CD14-positive monocyte (primary cell): ENCODE data around the gene ANKEF1. TPM values are rescaled to one million over a fixed set of nuclear protein-coding genes. Genes with fewer than 3 reads are reported as not detected.

Experiments used
- DNase-seq, 3 donors: peaks; one replicate each; pipeline ENCODE4 v3.0.0-alpha.2; 2011 to 2022
- H2AFZ ChIP-seq: 2 replicates; pipeline ENCODE4 v1.6.0; 2012; ENCODE audit warnings: mild to moderate bottlenecking, low read depth, low read length, inconsistent platforms; ENCODE audit not compliant: insufficient read depth, poor library complexity, severe bottlenecking
- H3K27ac ChIP-seq, 2 donors: 1 replicate in 1 of 2; 2 replicates in 1 of 2; pipeline ENCODE4 v1.5.1; 2012 to 2013; ENCODE audit warnings: low read length in 2 of 2, control low read depth in 1 of 2, inconsistent platforms in 1 of 2, low read depth in 1 of 2, mild to moderate bottlenecking in 1 of 2
- H3K27me3 ChIP-seq, 2 donors: one replicate each; pipeline versions ENCODE4 v1.6.0 to v1.6.1; 2011 to 2013; ENCODE audit warnings: low read length in 2 of 2; ENCODE audit not compliant: control insufficient read depth in 2 of 2, insufficient read depth in 2 of 2
- H3K36me3 ChIP-seq, 2 donors: replicated peaks in 1 of 2; 1 replicate in 1 of 2; 2 replicates in 1 of 2; pipeline versions ENCODE4 v1.5.1 to v1.6.1; 2012 to 2013; ENCODE audit warnings: low read length in 2 of 2, control low read depth in 1 of 2, inconsistent platforms in 1 of 2, mild to moderate bottlenecking in 1 of 2; ENCODE audit not compliant: insufficient read depth in 2 of 2, control insufficient read depth in 1 of 2
- H3K4me1 ChIP-seq, 2 donors: 1 replicate in 1 of 2; 2 replicates in 1 of 2; pipeline versions ENCODE4 v1.5.1 to v1.6.1; 2012 to 2013; ENCODE audit warnings: low read length in 2 of 2, control low read depth in 1 of 2, inconsistent platforms in 1 of 2, mild to moderate bottlenecking in 1 of 2, moderate library complexity in 1 of 2; ENCODE audit not compliant: insufficient read depth in 2 of 2, control insufficient read depth in 1 of 2
- H3K4me2 ChIP-seq: replicated peaks from 2 replicates; pipeline ENCODE3; 2012; ENCODE audit warnings: low read length, moderate library complexity, mild to moderate bottlenecking; ENCODE audit not compliant: poor library complexity, severe bottlenecking; ENCODE audit errors: extremely low read depth
- H3K4me3 ChIP-seq, 3 experiments: fragments of 200-600 bp in 1 of 3; sonication (generic) in 1 of 3; replicated peaks in 1 of 3; 1 replicate in 2 of 3; 2 replicates in 1 of 3; pipeline ENCODE4 v1.5.1; 2011 to 2013; ENCODE audit warnings: low read length in 3 of 3, mild to moderate bottlenecking in 3 of 3, control low read depth in 2 of 3, low read depth in 2 of 3, inconsistent platforms in 1 of 3, moderate library complexity in 1 of 3
- H3K79me2 ChIP-seq: 2 replicates; pipeline ENCODE4 v1.6.0; 2012; ENCODE audit warnings: mild to moderate bottlenecking, control low read depth, inconsistent platforms, low read length, moderate library complexity; ENCODE audit not compliant: insufficient read depth
- H3K9ac ChIP-seq: 2 replicates; pipeline ENCODE4 v1.6.0; 2017; ENCODE audit warnings: low read length, mild to moderate bottlenecking; ENCODE audit not compliant: insufficient read depth, poor library complexity, severe bottlenecking
- H3K9me3 ChIP-seq, 2 donors: replicated peaks in 1 of 2; 1 replicate in 1 of 2; 2 replicates in 1 of 2; pipeline versions ENCODE4 v1.5.1 to v1.6.1; 2012 to 2013; ENCODE audit warnings: low read length in 2 of 2, control low read depth in 1 of 2; ENCODE audit not compliant: control insufficient read depth in 1 of 2, insufficient read depth in 1 of 2
- H4K20me1 ChIP-seq: 2 replicates; pipeline ENCODE4 v1.6.0; 2012; ENCODE audit warnings: mild to moderate bottlenecking, low read length, control low read depth, moderate library complexity; ENCODE audit not compliant: insufficient read depth
- H3K27ac Mint-ChIP-seq, 7 donors: one replicate each; pipeline ENCODE4 v1.8.0; 2020; ENCODE audit warnings: mild to moderate bottlenecking in 7 of 7, mixed read lengths in 7 of 7, moderate library complexity in 6 of 7, inconsistent platforms in 2 of 7
- H3K27me3 Mint-ChIP-seq, 3 donors: one replicate each; pipeline ENCODE4 v1.8.0; 2021 to 2022; ENCODE audit warnings: low read depth in 3 of 3, mild to moderate bottlenecking in 3 of 3, mixed read lengths in 3 of 3, moderate library complexity in 3 of 3, inconsistent platforms in 1 of 3
- H3K36me3 Mint-ChIP-seq, 2 donors: one replicate each; pipeline ENCODE4 v1.8.0; 2020; ENCODE audit warnings: mixed read lengths in 2 of 2, inconsistent platforms in 1 of 2, mild to moderate bottlenecking in 1 of 2
- H3K4me1 Mint-ChIP-seq: one replicate; pipeline ENCODE4 v1.8.0; 2020; ENCODE audit warnings: mild to moderate bottlenecking, mixed read lengths
- H3K4me3 Mint-ChIP-seq, 2 donors: one replicate each; pipeline ENCODE4 v1.8.0; 2020; ENCODE audit warnings: mild to moderate bottlenecking in 2 of 2, mixed read lengths in 2 of 2, moderate library complexity in 1 of 2
- H3K9me3 Mint-ChIP-seq, 7 donors: one replicate each; pipeline ENCODE4 v1.8.0; 2020 to 2022; ENCODE audit warnings: mixed read lengths in 7 of 7, mild to moderate bottlenecking in 6 of 7, moderate library complexity in 6 of 7, inconsistent platforms in 2 of 7
- WGBS: methylation state at CpG from one replicate; pipeline ENCODE4 v1.1.5; 2013; ENCODE audit warnings: missing lambda C conversion rate; ENCODE audit not compliant: insufficient coverage; 5-methylcytosine and 5-hydroxymethylcytosine counted together
- intact Hi-C, 2 donors: fragments of 100-400 bp; cut with micrococcal nuclease; formaldehyde crosslinking; loops; one replicate each; pipeline versions ENCODE4 v1.15.0 to v1.15.1; 2023
- polyA plus RNA-seq, 3 donors: library from polyadenylated mRNA; depleted of rRNA in 1 of 3; unstranded in 2 of 3; stranded (reverse) in 1 of 3; fragments of 300-500 nt in 2 of 3; fragments of >200 nt in 1 of 3; fragmentation: Illumina TruSeq in 2 of 3; gene quantifications; 1 replicate in 2 of 3; 2 replicates in 1 of 3; pipeline ENCODE4 v1.2.3, GENCODE V29; 2012 to 2021
- TF ChIP-seq, protein P1 (sequence below): fragments of 200-600 bp; IDR thresholded peaks from one replicate; pipeline ENCODE4 v1.8.0; 2022; ENCODE audit warnings: antibody characterized with exemption, mild to moderate bottlenecking

ANKEF1 gene
- polyA plus RNA-seq, 3 donors, result 0.03 to 0.15 (median 0.10) TPM

DNA sequence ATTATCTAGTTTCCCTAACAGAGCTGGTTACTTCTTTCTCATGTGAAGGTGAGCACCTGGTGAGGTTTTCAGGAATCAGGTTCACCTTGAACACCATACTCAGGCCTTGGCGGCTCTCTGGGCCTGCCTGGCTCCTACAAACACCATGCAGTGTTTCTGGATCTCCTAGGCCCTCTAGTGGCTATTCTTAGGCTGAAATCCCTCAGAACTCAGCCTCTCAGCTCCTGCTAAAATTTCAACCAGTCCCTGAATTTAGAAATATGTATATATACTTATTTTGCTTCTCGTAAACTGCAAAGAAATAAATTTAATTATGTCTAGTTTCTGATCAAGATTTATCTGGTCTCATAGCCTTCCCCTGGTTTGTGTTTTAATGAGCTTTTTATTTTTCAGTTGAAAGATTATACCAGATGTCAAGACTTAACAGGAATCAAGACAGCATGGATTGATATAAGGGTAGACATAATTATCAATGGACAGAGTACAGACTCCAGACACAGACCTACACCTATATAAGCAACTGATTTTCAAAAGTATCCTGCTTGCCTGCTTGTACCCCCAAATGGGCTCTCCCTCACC is 55.9 kb downstream of the ANKEF1 start:
- Histone ChIP-seq H3K36me3 (no peaks in the 10 kb centered on the region), H3K27ac (no peak overlapping the region), H2AFZ (no peak overlapping the region), H4K20me1 (no peaks in the 10 kb centered on the region), H3K79me2 (no peaks in the 10 kb centered on the region), H3K9me3 (no peaks in the 10 kb centered on the region), H3K4me2 (no peak overlapping the region), H3K4me1 (no peaks in the 10 kb centered on the region), H3K9ac (no peak overlapping the region), H3K4me3 (no peak overlapping the region), H3K27me3 (no peaks in the 10 kb centered on the region)
- no CpG with 5 or more reads among the region's 2 CpGs for WGBS
- H3K36me3 Mint-ChIP-seq, result no peaks in the 10 kb centered on the region
- TF ChIP-seq, protein P1, sequence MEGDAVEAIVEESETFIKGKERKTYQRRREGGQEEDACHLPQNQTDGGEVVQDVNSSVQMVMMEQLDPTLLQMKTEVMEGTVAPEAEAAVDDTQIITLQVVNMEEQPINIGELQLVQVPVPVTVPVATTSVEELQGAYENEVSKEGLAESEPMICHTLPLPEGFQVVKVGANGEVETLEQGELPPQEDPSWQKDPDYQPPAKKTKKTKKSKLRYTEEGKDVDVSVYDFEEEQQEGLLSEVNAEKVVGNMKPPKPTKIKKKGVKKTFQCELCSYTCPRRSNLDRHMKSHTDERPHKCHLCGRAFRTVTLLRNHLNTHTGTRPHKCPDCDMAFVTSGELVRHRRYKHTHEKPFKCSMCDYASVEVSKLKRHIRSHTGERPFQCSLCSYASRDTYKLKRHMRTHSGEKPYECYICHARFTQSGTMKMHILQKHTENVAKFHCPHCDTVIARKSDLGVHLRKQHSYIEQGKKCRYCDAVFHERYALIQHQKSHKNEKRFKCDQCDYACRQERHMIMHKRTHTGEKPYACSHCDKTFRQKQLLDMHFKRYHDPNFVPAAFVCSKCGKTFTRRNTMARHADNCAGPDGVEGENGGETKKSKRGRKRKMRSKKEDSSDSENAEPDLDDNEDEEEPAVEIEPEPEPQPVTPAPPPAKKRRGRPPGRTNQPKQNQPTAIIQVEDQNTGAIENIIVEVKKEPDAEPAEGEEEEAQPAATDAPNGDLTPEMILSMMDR, result peak; percentile 75
- DNase-seq, result peak; percentile 15 to 42 (median 35)
- H3K9me3 Mint-ChIP-seq, result no peaks in the 10 kb centered on the region
- H3K4me1 Mint-ChIP-seq, result no peaks in the 10 kb centered on the region
- peaks cover 0 to 2% (median 1%) of the 10 kb centered on the region in 3 donors for H3K27me3 Mint-ChIP-seq
- intact Hi-C loops, result loop anchor here (2.0 to 10.0 kb wide), 2 partner anchors 112 to 116 kb away; no protein-coding TSS in a partner anchor
- H3K4me3 Mint-ChIP-seq, result no peak overlapping the region
- H3K27ac Mint-ChIP-seq, result no peak overlapping the region

DNA sequence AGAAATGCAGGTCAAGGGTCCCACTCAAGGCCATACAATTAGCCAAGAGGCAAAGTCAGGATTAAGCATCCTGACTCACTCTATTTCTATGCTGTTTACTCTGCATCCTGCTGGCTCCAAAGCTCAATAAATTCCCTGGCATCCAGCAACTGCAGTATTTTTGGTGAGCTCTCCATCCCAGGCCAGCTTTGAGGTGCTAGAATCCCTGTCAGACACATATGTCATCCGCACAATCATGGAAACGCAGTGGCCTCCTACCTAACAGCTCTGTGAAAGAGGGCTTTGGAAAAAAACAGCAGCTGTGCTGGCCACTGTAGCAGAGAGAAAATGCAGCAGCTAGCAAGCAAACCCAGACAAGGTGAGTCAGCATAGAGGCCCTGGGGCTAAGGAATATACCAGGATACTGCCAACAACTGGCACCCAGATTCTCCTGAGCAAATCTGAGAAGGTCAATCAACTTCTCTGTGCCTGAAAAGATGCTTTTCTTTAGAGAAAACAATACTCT is 58.4 kb downstream of the ANKEF1 start:
- peaks cover 0 to 4% (median 0%) of the 10 kb centered on the region in 7 donors for H3K9me3 Mint-ChIP-seq
- H3K9me3 ChIP-seq, result no peaks in the 10 kb centered on the region
- no peaks in the 10 kb centered on the region for H3K36me3 ChIP-seq
- no peaks in the 10 kb centered on the region for H3K4me1 ChIP-seq
- H3K9ac ChIP-seq, result no peak overlapping the region
- no peak overlapping the region for H3K4me2 ChIP-seq
- H3K4me3 Mint-ChIP-seq, result no peak overlapping the region
- no peaks in the 10 kb centered on the region for H4K20me1 ChIP-seq
- WGBS, result 96% methylated on average over 2 of the region's 2 CpGs
- no peaks in the 10 kb centered on the region for H3K79me2 ChIP-seq
- DNase-seq, result no peak
- TF ChIP-seq, protein P1, result no peak
- intact Hi-C loops, result loop anchor here in 1 of 2 donors (10.0 kb wide), 1 partner anchor 118 kb away; no protein-coding TSS in a partner anchor
- H3K27ac ChIP-seq, result no peak overlapping the region
- H3K36me3 Mint-ChIP-seq, result no peaks in the 10 kb centered on the region
- no peak overlapping the region for H2AFZ ChIP-seq
- H3K4me3 ChIP-seq, result no peak overlapping the region
- H3K27me3 ChIP-seq, result no peaks in the 10 kb centered on the region
- no peaks in the 10 kb centered on the region for H3K4me1 Mint-ChIP-seq
- no peak overlapping the region for H3K27ac Mint-ChIP-seq
- H3K27me3 Mint-ChIP-seq, result peaks cover 0 to 4% (median 0%) of the 10 kb centered on the region in 3 donors
